GM12875 (cell line): ENCODE data around the gene ZSCAN31.
"Not testable (repeated sequence)": the region's sequence is repeated elsewhere in the genome, so short reads cannot be mapped to it uniquely, and the experiment has no call there.

Source experiments
- H3K4me3 ChIP-seq: one replicate; pipeline ENCODE4 v1.5.1; 2011; ENCODE audit warnings: low read depth, low read length, control low read depth
- TF ChIP-seq, protein P1 (sequence below): IDR thresholded peaks from 2 replicates; pipeline ENCODE4 v1.5.1; 2011; ENCODE audit warnings: low read depth, mild to moderate bottlenecking, control low read depth, inconsistent platforms, low read length, moderate library complexity, borderline replicate concordance; ENCODE audit not compliant: insufficient read depth

Gene ZSCAN31

DNA sequence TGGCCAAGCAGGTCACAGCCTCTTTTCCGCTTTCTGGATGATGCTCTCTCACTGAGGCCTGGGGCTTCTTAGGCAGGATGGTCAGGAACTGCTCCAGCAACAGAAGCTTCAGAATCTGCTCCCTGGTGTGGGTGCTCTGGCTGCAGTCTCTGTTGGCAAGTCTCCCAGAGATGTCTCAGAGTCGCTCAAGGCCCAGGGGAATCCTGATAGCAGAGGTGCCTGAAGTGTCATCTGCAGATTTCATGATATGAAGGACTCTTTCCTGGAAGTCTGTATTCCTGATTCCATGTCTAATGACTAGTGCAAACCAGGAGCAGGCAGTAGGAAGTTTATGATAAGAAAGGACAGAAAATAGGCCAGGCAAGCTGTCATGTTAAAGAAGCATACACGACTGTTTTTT is 20.3 kb downstream of the ZSCAN31 start:
- H3K4me3 ChIP-seq: no peak overlapping the region
- TF ChIP-seq, protein P1, sequence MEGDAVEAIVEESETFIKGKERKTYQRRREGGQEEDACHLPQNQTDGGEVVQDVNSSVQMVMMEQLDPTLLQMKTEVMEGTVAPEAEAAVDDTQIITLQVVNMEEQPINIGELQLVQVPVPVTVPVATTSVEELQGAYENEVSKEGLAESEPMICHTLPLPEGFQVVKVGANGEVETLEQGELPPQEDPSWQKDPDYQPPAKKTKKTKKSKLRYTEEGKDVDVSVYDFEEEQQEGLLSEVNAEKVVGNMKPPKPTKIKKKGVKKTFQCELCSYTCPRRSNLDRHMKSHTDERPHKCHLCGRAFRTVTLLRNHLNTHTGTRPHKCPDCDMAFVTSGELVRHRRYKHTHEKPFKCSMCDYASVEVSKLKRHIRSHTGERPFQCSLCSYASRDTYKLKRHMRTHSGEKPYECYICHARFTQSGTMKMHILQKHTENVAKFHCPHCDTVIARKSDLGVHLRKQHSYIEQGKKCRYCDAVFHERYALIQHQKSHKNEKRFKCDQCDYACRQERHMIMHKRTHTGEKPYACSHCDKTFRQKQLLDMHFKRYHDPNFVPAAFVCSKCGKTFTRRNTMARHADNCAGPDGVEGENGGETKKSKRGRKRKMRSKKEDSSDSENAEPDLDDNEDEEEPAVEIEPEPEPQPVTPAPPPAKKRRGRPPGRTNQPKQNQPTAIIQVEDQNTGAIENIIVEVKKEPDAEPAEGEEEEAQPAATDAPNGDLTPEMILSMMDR: no peak

DNA sequence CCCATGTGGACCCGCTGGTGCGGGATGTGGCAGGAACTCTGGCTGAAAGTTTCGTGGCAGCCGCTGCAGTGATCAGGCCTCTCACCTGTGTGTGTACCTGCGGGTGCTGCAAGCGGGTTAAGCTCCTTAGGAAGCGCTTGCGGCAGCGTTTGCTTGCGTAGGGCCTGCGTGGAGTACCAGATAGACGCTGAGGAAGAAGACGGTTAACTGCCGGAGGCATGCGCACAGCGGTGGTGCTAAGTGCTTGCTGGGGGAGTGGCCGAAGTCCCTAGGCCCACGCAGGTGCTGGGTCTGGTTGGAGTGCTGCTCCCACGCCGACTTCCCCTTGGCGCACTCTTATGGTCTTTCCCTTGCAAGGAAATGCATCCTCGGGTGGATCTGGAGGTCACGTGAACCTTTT is 23.0 kb downstream of the ZSCAN31 start:
- H3K4me3 ChIP-seq: no peak overlapping the region
- TF ChIP-seq, protein P1: no peak

DNA sequence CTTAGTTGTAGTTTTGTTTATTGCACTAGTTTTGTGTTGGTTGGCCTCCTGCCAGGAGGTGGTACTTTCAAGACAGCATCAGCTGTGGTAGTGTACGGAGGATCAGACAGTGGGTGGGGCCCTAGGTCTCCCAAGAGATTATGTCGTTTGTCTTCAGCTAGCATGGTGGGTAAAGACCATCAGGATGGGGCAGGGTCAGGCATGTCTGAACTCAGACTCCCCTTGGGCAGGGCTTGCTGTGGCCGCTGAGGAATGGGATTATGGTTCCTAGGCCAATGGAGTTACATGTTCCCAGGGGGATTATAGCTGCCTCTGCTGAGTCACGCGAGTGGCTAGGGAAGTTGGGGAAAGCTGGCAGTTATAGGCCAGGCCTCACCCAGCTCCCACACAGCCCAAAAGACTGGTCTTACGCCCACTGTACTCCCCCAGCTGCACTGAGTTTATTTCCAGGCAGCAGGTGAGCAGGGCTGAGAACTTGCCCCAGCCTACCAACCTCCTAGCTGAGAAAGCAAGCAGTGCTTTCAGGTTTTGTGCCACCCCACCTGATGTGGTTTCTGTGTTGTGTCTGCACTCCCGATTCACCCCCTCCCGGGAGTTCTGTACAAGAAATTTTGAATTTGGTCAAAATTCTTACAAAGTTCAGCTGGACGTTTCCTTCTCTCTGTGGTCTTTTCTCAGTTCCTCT is 24.7 kb downstream of the ZSCAN31 start:
- no peak overlapping the region for H3K4me3 ChIP-seq
- TF ChIP-seq, protein P1: no peak

DNA sequence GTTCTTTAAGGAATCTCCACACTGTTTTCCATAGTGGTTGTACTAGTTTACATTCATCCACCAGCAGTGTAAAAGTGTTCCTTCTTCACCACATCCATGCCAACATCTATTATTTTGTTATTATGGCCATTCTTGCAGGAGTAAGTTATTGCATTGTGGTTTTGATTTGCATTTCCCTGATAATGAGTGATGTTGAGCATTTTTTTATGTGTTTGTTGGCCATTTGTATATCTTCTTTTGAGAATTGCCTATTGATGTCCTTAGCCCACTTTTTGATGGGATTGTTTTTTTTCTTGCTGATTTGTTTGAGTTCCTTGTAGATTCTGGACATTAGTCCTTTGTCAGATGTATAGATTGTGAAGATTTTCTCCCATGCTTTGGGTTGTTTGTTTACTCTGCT is 29.6 kb downstream of the ZSCAN31 start:
- H3K4me3 ChIP-seq: not testable (repeated sequence)

DNA sequence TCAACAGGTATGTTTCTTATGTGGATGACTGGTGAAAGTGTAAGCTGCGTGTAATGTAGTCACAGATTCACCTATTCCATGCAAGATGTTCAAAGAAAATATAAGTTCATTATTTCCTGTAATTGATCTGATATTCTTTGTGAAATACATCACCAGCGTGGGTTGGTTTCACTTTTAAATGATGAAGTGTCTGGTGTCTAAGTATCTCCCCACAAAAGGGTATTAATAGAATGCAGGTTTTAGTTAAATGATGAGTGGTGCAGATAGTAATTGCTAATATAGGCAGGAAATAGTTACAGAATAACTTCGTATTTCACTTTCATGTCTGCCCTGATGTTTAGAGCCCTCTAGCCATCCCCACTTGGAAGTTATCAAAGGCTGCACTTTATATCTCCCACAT is 32.4 kb downstream of the ZSCAN31 start:
- no peak overlapping the region for H3K4me3 ChIP-seq
- TF ChIP-seq, protein P1: no peak

DNA sequence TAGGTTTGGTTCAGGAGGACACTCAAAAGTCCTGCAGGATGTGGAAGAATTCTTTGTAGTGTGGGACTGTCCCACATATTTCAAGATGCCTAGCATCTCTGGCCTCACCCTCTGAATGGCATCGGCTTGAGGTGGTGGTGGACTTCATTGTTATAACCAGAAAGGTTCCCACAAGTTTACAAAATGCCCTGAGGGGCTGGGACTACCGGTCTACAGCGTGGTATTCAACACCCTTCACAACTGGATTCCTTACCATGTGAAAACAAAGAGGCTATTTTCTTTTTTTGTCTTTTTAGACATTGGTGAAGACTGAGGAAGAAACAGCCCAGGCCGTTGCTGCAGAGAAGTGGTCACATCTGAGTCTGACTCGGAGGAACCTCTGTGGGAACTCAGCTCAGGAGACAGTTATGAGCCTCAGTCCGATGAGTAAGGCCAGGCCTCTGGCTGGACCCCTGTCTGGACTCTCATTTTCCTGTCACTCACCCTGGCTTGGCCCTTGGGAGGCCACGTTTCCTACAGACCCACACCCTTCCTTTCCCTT is 39.4 kb downstream of the ZSCAN31 start:
- TF ChIP-seq, protein P1: no peak
- H3K4me3 ChIP-seq: no peak overlapping the region

DNA sequence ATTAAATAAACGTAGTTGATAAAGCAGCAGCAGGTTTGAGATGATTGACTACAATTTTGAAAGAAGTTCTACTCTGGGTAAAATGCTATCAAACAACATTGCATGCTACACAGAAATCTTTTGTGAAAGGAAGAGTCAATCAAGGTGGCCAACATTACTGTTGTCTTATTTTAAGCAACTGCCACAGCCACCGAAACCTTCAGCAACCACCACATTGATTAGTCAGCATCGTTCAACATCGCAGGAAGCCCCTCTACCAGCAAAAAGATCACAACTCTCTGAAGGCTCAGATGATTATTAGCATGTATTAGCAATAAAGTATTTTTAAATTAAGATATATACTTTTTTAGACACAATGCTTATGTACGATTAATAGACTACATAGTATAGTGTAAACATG is 40.6 kb downstream of the ZSCAN31 start:
- TF ChIP-seq, protein P1: no peak
- no peak overlapping the region for H3K4me3 ChIP-seq
